HEK293T (cell line): Measurements from ENCODE around the gene TNNI3K.

Source experiments
- ARNT ChIP-seq: fragments of 450-650 bp; IDR thresholded peaks from 2 replicates; pipeline ENCODE4 v1.6.1; 2017; ENCODE audit warnings: mild to moderate bottlenecking
- FOXM1 ChIP-seq: fragments of 450-650 bp; IDR thresholded peaks from 2 replicates; pipeline ENCODE4 v1.6.1; 2017; ENCODE audit warnings: mild to moderate bottlenecking, borderline replicate concordance

GRCh38 chr1:74368335-74368734 lies 133.1 kb downstream of the TNNI3K start:
- TF ChIP-seq FOXM1 (no peak), ARNT (no peak)
